IMR-90 (cell line): ENCODE data around the gene ADH5.

Source experiments
- CEBPB ChIP-seq: IDR thresholded peaks from 2 replicates; pipeline ENCODE4 v1.6.1; 2012; ENCODE audit warnings: low read depth, low read length, improper control_type of control experiment
- CTCF ChIP-seq: conservative IDR thresholded peaks from 2 replicates; pipeline ENCODE4 v1.5.1; 2012; ENCODE audit warnings: mild to moderate bottlenecking, low read depth, low read length, improper control_type of control experiment
- ELK1 ChIP-seq: fragments of 150-350 bp; IDR thresholded peaks from 2 replicates; pipeline ENCODE4 v1.6.1; 2016; ENCODE audit warnings: low read depth, mild to moderate bottlenecking, low read length, moderate library complexity, borderline replicate concordance
- POLR2A ChIP-seq: IDR thresholded peaks from 2 replicates; pipeline ENCODE4 v1.6.1; 2012; ENCODE audit warnings: mild to moderate bottlenecking, low read depth, low read length

GRCh38 chr4:99054428-99054994 lies 34.1 kb downstream of the ADH5 start:
- TF ChIP-seq CEBPB (no peak), CTCF (no peak), ELK1 (no peak), POLR2A (no peak)
